NK-92 (cell line): ENCODE measurements around the gene CTNND2.

Experiments
- DNase-seq: peaks from one replicate; lab custom pipeline; 2025; ENCODE audit not compliant: unreplicated experiment; lab: John Stamatoyannopoulos, UW

Gene CTNND2

GRCh38 chr5:10969684-10970180 lies 934.5 kb downstream of the CTNND2 start:
- DNase-seq: no peak

GRCh38 chr5:10964806-10965205 lies 939.4 kb downstream of the CTNND2 start:
- DNase-seq: no peak

- no peak for DNase-seq
These were observed 945.5 kb downstream of the CTNND2 start for GRCh38 chr5:10958728-10959127.

GRCh38 chr5:10949856-10950630 lies 954.2 kb downstream of the CTNND2 start:
- no peak for DNase-seq

- DNase-seq: no peak
These were observed 958.2 kb downstream of the CTNND2 start for GRCh38 chr5:10946050-10946449.

GRCh38 chr5:10941900-10942299 lies 962.3 kb downstream of the CTNND2 start:
- no peak for DNase-seq

GRCh38 chr5:10936081-10936855 lies 968.0 kb downstream of the CTNND2 start:
- DNase-seq: no peak

GRCh38 chr5:10935536-10935935 lies 968.7 kb downstream of the CTNND2 start:
- no peak for DNase-seq

GRCh38 chr5:10934783-10935355 lies 969.4 kb downstream of the CTNND2 start:
- DNase-seq: no peak

- no peak for DNase-seq
These were observed 971.1 kb downstream of the CTNND2 start for GRCh38 chr5:10933121-10933520.

- DNase-seq: no peak
These were observed 971.8 kb downstream of the CTNND2 start for GRCh38 chr5:10932426-10932825.

GRCh38 chr5:10927608-10928007 lies 976.6 kb downstream of the CTNND2 start:
- DNase-seq: no peak

- no peak for DNase-seq
These were observed 980.9 kb downstream of the CTNND2 start for GRCh38 chr5:10923310-10923709.
